HuH-7.5 (cell line): ENCODE measurements around the gene IDUA.

Source experiments
- DNase-seq: peaks from one replicate; pipeline ENCODE4 v3.0.0; 2011; ENCODE audit warnings: low spot score

IDUA gene

GRCh38 chr4:1031956-1032795 is 45.3 kb downstream of the IDUA start:
- no peak for DNase-seq

DNA sequence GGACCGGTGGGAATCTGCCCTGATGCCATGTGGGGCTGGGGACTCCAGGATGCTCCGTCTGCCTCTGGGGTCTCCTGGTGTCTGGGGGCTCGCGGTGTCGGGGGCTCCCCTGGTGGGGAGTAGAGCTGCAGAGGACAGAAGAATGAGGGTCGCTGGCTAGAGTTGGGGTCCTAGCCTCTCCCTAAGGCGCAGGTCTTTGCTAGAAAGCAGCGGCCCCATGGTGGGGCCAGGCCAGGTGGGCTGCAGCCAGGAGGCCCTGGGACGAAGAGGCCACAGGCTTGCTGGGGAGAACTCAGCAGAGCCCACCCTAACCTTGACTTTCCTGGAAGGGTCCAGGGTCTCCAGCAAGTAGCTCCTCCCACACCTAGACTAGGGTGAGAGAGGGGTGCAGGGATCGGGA is 46.0 kb downstream of the IDUA start:
- DNase-seq: no peak

DNA sequence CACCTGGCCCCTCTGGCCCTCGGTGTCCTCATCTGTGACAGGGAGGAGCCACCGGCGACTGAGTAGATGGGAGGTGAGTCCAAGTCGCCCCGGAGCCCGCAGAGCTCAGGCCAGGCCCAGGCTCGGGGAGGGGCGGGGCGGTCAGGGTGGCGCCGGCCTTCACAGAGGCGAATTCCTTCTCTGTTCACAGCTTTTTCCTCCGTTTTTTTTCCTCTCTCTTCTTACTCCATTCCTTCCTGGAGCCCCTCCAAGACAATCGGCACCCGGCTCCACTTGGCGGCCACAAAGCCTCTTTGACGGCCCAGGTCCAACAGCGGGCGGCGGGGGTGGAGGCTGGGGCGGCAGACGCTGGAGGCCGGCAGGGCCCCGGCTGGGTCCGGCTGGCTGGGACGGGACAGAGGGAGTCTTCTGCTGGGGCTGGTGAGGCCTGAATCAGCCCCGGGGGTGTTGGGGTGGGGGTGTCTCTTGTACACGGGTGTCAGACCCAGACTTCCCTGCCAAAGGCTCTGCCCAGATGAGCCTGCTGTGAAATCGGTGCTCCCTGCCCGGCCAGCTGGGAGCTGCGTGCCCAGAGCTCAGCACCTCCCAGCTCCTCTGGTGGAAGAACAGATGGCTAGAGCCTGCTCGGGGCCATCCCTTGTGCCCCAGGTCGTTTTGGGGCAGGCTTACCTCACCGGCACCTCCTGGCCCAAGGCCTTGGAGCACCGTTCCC is 47.2 kb downstream of the IDUA start:
- peak; percentile 88 for DNase-seq

DNA sequence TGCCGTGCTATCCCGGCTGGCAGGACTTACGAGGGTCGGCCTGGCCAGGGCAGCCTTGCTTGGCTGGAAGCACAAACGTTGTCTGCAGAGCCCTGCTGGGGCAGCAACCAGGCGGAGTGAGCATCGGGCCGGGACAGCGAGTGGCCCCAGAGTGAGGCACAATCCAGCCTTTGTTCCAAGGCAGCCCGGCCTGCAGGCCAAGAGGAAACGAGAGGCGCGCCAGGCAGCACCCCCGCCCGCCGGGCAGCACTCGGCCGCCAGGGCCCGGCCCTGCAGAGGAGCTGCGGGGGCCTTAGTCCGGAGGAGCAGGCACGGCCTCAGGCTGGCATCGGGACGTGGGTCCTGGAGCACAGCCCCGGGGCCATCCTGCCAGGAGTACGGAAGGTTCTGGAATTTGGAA is 48.7 kb downstream of the IDUA start:
- DNase-seq: no peak

DNA sequence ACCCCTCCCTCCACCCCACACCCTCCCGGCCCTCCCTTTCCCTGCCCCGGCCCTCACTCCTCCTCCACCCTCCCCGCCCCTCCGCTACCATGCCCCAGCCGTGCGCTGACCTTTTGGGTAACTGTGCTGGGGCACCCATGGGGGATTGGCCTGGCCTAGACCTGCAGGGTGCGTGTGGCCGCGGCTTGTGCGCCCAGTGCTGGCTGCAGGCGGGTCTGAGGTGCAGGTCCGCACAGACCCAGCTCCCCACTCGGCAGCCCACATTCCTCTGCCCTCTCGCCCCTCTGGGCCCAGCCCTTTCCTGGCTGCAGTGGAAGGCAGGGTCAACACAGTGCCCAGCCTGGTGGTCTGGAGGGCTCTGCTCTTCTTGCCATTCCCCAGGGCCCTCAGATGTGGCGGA is 49.3 kb downstream of the IDUA start:
- no peak for DNase-seq

DNA sequence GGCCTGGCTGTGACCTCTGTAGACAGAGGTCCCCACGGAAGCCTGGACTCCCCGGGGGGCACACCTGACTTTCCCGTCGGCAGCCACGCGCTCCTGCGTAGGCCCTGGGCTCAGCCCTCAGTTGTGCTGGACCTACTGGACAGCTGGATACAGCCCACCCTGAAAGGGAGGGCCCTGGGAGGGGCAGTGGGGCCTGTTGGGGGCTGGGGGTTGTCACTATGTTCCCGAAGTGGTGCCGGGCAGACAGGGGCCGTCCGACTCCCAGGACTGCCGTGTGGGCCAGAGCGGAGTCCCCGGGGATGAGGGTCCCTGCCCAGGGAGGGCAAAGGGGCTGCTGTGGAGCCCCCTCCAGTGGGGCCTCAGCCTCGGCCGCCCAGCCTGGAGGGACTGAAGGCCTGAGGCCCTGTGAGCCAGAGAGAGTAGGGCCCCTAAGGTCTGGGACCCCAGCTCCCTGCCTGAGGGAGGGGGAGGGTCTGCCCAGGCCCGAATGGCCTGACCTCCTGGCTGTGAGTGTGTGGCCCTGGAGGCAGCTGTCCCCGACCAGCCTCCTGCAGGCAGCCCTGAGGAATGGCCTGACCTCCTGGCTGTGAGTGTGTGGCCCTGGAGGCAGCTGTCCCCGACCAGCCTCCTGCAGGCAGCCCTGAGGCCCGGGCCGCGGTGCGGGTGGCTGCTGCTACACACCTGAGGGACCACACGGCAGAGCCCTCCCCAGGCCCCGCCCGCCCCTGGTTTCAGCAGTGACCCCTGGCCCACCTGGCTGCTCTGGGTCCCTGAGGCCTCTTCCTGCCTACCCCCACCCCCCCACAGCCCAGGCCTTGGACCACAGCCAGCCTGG is 50.3 kb downstream of the IDUA start:
- no peak for DNase-seq

DNA sequence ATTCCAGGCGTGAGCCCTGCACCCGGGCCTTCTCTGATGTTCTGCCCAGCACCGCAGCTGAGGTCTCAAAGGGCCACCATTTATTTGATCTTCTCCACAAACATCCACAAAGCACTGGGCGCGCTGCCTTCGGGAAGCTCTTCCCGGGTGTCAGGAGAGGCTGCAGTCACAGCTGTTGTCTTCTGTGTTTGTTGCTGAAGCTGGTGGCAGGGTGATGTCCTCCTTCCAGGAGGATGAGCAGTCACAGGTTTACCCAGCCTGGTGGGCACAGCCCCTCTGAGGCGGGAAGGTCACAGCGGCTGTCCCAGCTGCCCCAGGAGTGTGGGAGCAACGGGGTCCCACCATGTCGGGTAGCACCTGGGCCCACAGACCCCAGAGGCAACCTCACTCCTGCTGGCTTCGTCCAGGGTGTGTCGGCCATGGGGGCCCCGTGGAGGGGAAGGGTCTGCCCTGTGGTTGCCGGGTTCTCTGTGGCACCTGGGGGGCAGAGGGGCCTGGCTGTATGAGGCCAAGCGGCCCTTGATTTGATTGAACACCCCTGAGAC is 52.2 kb downstream of the IDUA start:
- no peak for DNase-seq

DNA sequence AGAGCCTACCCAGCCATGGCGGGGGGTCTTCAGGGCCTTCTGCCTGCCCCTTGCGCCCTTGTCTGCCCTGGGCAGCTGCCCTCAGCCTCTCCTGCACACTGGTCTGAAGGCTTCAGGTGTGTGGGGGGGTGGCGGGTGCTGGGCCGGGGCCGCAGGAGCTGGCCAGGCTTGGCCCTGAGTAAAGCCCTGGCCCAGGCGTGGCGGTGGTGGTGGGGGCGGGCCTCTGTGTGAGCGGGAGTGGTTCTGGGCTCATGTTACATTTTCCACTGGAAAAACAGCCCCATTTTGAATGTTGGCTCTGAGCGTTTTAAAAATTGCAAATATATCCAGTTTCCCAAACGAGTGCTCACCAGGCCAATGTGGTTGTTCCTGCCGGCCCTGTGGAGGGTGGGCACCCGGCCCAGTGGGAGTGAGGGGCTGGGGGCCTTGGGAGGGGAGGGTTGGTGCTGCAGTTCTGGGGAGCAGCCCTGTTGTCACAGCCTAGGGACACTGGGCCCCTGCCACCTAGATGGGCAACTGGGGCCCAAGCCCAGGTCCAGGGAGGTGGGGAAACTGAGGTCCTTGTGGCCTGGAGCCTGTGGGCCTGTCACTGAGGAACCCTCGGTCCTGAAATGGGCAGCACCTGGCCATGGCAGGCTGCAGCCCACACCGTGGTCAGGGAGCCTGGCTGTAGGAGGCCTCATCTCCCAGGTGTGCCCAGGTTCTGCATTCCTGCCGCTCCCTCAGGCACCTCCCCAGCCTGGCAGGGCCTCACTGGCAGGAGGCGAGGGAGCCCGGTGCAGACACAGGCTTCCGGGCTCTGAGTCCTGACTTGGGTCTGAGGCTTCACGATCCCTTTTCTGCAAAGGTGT is 52.9 kb downstream of the IDUA start:
- no peak for DNase-seq

GRCh38 chr4:1040344-1041146 is 53.7 kb downstream of the IDUA start:
- no peak for DNase-seq

GRCh38 chr4:1041147-1041935 is 54.5 kb downstream of the IDUA start:
- no peak for DNase-seq

DNA sequence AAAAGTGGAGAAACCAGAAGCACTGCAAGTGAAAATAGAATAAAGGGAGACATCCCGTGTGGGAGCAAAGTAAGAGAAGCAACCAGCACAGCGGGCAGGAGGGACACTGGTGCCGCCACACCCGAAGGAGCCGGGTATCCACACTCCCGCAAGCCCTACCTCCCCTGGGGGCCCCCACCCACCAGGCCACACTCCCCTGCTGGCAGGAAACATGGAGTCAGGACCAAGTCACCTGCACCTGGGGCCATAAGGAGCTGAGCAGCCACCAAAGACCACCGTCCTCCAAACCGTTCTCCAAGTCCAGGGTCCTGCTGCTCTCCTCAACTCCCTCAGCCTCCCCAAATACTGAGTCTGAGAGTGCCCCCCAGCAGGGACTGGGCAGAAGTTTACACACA is 55.1 kb downstream of the IDUA start:
- no peak for DNase-seq

- no peak for DNase-seq
Measured at GRCh38 chr4:1042352-1043055, 55.7 kb downstream of the IDUA start.

- DNase-seq: no peak
Measured at GRCh38 chr4:1043162-1043561, 56.3 kb downstream of the IDUA start.

- peak; percentile 79 for DNase-seq
Measured at GRCh38 chr4:1043651-1044468, 57.0 kb downstream of the IDUA start.

DNA sequence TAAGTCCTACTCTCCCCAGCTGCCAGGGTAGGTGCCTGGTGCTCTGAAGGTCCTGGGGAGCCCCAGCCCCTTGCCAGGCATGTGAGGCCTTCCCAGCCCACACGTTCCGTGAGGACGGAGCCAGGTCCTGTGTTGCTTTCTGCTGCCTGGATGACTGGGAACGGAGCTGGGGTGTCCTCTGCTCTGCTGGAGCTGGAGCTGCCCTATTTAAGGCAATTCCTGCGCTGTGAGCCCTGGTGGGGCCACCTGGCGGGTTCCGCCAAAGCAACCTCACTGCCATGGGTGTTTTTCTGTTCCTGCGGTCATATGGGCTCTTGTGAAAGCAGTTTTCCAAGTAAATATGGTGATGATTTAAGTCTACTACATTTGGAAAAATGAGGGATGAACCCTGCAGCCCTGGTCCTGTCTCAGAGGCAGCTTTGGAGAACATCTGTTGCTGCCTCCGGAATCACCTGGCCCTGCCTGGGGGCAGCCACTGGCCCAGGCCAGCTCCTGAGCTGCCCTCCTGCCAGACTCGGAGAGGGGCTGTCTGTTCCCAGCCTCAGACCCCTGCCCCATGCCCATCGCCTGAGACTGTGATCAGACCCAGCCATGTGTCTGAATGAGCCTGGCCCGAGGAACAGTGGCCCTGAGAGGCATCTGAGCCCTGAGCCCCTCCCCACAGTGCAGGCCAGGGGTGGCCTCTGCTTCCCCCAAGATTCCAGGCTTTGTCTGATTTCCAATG is 57.8 kb downstream of the IDUA start:
- no peak for DNase-seq

DNA sequence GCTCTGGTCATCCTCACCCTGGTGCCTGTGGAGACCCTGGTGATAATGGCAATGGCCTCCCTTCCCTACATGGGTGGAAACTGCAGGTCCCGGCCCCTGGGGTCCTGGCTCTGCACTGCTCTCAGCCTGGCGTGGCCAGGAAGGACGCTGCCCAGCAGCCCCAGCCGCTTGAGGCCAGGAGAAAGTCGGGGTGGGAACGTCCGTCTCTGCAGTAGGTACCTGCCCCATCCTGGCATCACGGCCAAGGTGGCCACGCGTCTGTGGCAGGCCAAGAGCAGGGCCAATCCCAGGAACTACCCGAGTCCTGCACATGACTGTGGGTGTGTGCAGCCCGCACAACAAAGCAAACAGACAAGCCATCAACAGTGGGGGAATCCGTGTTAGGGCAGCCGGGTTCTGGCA is 58.4 kb downstream of the IDUA start:
- DNase-seq: no peak

- DNase-seq: no peak
Measured at GRCh38 chr4:1045595-1046201, 58.9 kb downstream of the IDUA start.
